Neural cell (in vitro differentiated cells): ENCODE data around the gene ITGB2. TPM values are rescaled to one million over a fixed set of nuclear protein-coding genes. Genes with fewer than 3 reads are reported as not detected.
"Not testable (repeated sequence)": the region's sequence is repeated elsewhere in the genome, so short reads cannot be mapped to it uniquely, and the experiment has no call there.

Experiments used
- H2AFZ ChIP-seq: fragments of 200-600, 300-800 bp; sonication (generic), shearing (Covaris generic); 2 replicates; pipeline ENCODE4 v1.6.0; 2014; ENCODE audit warnings: low read depth, mild to moderate bottlenecking, antibody characterized with exemption, low read length, moderate library complexity
- H3F3A ChIP-seq: fragments of 200-600 bp; shearing (Covaris generic); 2 replicates; pipeline ENCODE4 v1.6.1; 2016; ENCODE audit warnings: mild to moderate bottlenecking, moderate library complexity, mixed read lengths, antibody characterized with exemption, low read length; ENCODE audit not compliant: insufficient read depth, poor library complexity, severe bottlenecking
- H3K27ac ChIP-seq: fragments of 200-600, 300-800 bp; sonication (generic), shearing (Covaris generic); 2 replicates; pipeline ENCODE4 v1.5.1; 2014; ENCODE audit warnings: mild to moderate bottlenecking, low read length, moderate library complexity
- H3K27me3 ChIP-seq: fragments of 300-800, 200-600 bp; sonication (generic), shearing (Covaris generic); 2 replicates; pipeline ENCODE4 v1.6.0; 2014; ENCODE audit warnings: mild to moderate bottlenecking, low read depth, low read length, moderate library complexity; ENCODE audit not compliant: insufficient read depth
- H3K36me3 ChIP-seq: fragments of 300-800, 200-600 bp; sonication (generic), shearing (Covaris generic); 2 replicates; pipeline ENCODE4 v1.5.1; 2014; ENCODE audit warnings: mild to moderate bottlenecking, antibody characterized with exemption, low read length, moderate library complexity; ENCODE audit not compliant: insufficient read depth
- H3K4me2 ChIP-seq: fragments of 300-800, 200-600 bp; sonication (generic), shearing (Covaris generic); 2 replicates; pipeline ENCODE4 v1.6.0; 2014; ENCODE audit warnings: mild to moderate bottlenecking, low read length
- H3K4me3 ChIP-seq: fragments of 300-800, 200-600 bp; sonication (generic), shearing (Covaris generic); 2 replicates; pipeline ENCODE4 v1.5.1; 2014; ENCODE audit warnings: mild to moderate bottlenecking, low read length, moderate library complexity
- H3K79me2 ChIP-seq: fragments of 200-600 bp; shearing (Covaris generic); replicated peaks from 2 replicates; pipeline ENCODE4 v1.6.0; 2014; ENCODE audit warnings: mild to moderate bottlenecking, low read length, moderate library complexity; ENCODE audit not compliant: insufficient read depth
- H3K9ac ChIP-seq: fragments of 300-800, 200-600 bp; sonication (generic), shearing (Covaris generic); 2 replicates; pipeline ENCODE4 v1.6.1; 2016; ENCODE audit warnings: mild to moderate bottlenecking, low read length, mixed read lengths
- H3K9me2 ChIP-seq: fragments of 200-600 bp; shearing (Covaris generic); 2 replicates; pipeline ENCODE4 v1.6.1; 2016; ENCODE audit warnings: mild to moderate bottlenecking, low read length, mixed read lengths; ENCODE audit not compliant: insufficient read depth
- H3K9me3 ChIP-seq: fragments of 200-600, 300-800 bp; sonication (generic), shearing (Covaris generic); 2 replicates; pipeline ENCODE4 v1.6.1; 2016; ENCODE audit warnings: mild to moderate bottlenecking, mixed run types, low read length, moderate library complexity, mixed read lengths
- H4K20me1 ChIP-seq: fragments of 200-600 bp; shearing (Covaris generic); 2 replicates; pipeline ENCODE4 v1.6.1; 2016; ENCODE audit warnings: mild to moderate bottlenecking, mixed run types; ENCODE audit not compliant: insufficient read depth
- CTCF ChIP-seq: fragments of 450-650 bp; IDR thresholded peaks from 2 replicates; pipeline ENCODE4 v1.5.1; 2014; ENCODE audit warnings: antibody characterized with exemption, mild to moderate bottlenecking, moderate library complexity; ENCODE audit not compliant: poor library complexity, severe bottlenecking
- EP300 ChIP-seq: fragments of 450-650 bp; conservative IDR thresholded peaks from 2 replicates; pipeline ENCODE4 v1.6.1; 2014; ENCODE audit warnings: antibody characterized with exemption, mild to moderate bottlenecking, moderate library complexity; ENCODE audit not compliant: poor library complexity, severe bottlenecking
- EZH2 ChIP-seq: fragments of 200-600, 300-800 bp; shearing (Covaris generic), sonication (generic); IDR thresholded peaks from 2 replicates; pipeline ENCODE4 v1.6.1; 2014; ENCODE audit warnings: antibody characterized with exemption, low read length, borderline replicate concordance, mild to moderate bottlenecking; ENCODE audit not compliant: insufficient read depth, poor library complexity, severe bottlenecking
- MXI1 ChIP-seq: fragments of 450-650 bp; conservative IDR thresholded peaks from 2 replicates; pipeline ENCODE4 v1.6.1; 2014; ENCODE audit warnings: antibody characterized with exemption, mild to moderate bottlenecking; ENCODE audit not compliant: poor library complexity, severe bottlenecking
- POLR2AphosphoS5 ChIP-seq: IDR thresholded peaks from 2 replicates; pipeline ENCODE4 v1.6.1; 2012
- RAD21 ChIP-seq: fragments of 450-650 bp; conservative IDR thresholded peaks from 2 replicates; pipeline ENCODE4 v1.6.1; 2014; ENCODE audit warnings: antibody characterized with exemption, mild to moderate bottlenecking, moderate library complexity
- REST ChIP-seq: IDR thresholded peaks from 2 replicates; pipeline ENCODE4 v1.6.1; 2012; ENCODE audit warnings: borderline replicate concordance
- SMC3 ChIP-seq: fragments of 450-650 bp; conservative IDR thresholded peaks from 2 replicates; pipeline ENCODE4 v1.6.1; 2014; ENCODE audit warnings: antibody characterized with exemption, mild to moderate bottlenecking, moderate library complexity; ENCODE audit not compliant: poor library complexity
- TAF1 ChIP-seq: IDR thresholded peaks from 2 replicates; pipeline ENCODE4 v1.6.1; 2012; ENCODE audit warnings: low read depth
- polyA plus RNA-seq: library from polyadenylated mRNA; depleted of rRNA; stranded (reverse); fragments of >200 nt; gene quantifications from 2 replicates; pipeline ENCODE4 v1.2.3, GENCODE V29; 2014

ITGB2 gene
- polyA plus RNA-seq, 1 donor from 2014 or later: not detected

GRCh38 chr21:44913425-44914175, 7.1 kb downstream of the ITGB2 start:
- no peaks in the 10 kb centered on the region for H3K36me3 ChIP-seq
- H3K9ac ChIP-seq: no peak overlapping the region
- TF ChIP-seq RAD21: no peak
- TF ChIP-seq REST: no peak
- no peak for TF ChIP-seq CTCF
- no peak for TF ChIP-seq POLR2AphosphoS5
- no peak for TF ChIP-seq SMC3
- no peak for TF ChIP-seq EP300
- TF ChIP-seq TAF1: no peak
- no peak for TF ChIP-seq EZH2
- TF ChIP-seq MXI1: no peak
- no peak overlapping the region for H3K4me2 ChIP-seq
- H2AFZ ChIP-seq: no peak overlapping the region
- no peaks in the 10 kb centered on the region for H4K20me1 ChIP-seq
- H3K4me3 ChIP-seq: no peak overlapping the region
- no peaks in the 10 kb centered on the region for H3K9me2 ChIP-seq
- H3K27me3 ChIP-seq: peaks cover 18% of the 10 kb centered on the region
- no peak overlapping the region for H3K27ac ChIP-seq
- no peaks in the 10 kb centered on the region for H3K79me2 ChIP-seq
- H3F3A ChIP-seq: no peaks in the 10 kb centered on the region
- no peaks in the 10 kb centered on the region for H3K9me3 ChIP-seq

GRCh38 chr21:44912506-44913412, 7.9 kb downstream of the ITGB2 start:
- not testable (repeated sequence) for H3K9ac ChIP-seq, H3K79me2 ChIP-seq, H3K4me2 ChIP-seq, H3K9me3 ChIP-seq, H3K4me3 ChIP-seq, H3F3A ChIP-seq, H2AFZ ChIP-seq, H3K36me3 ChIP-seq, H4K20me1 ChIP-seq, H3K9me2 ChIP-seq, H3K27ac ChIP-seq
- H3K27me3 ChIP-seq: peaks cover 10% of the 10 kb centered on the region
